Keratinocyte (primary cell): ENCODE results near the gene TNFSF8. TPM values are rescaled to one million over a fixed set of nuclear protein-coding genes. Genes with fewer than 3 reads are reported as not detected.

Experiments
- DNase-seq: peaks from one replicate; pipeline ENCODE4 v3.0.0-alpha.2; 2011; ENCODE audit warnings: low read depth, missing footprints, low spot score
- FAIRE-seq: peaks from 2 replicates; lab custom pipeline; 2011; peaks lifted over from hg19 to GRCh38; lab: Jason Lieb, UNC
- H2AFZ ChIP-seq: 2 replicates; pipeline ENCODE4 v1.6.0; 2012; ENCODE audit warnings: low read length, control low read depth, inconsistent platforms; ENCODE audit not compliant: control insufficient read depth
- H3K27ac ChIP-seq: 2 replicates; pipeline ENCODE4 v1.5.1; 2011; ENCODE audit warnings: low read length; ENCODE audit not compliant: control insufficient read depth, insufficient read depth
- H3K27me3 ChIP-seq: 3 replicates; pipeline ENCODE4 v1.6.0; 2011; ENCODE audit warnings: low read length; ENCODE audit not compliant: control insufficient read depth, insufficient read depth; ENCODE audit errors: extremely low read depth
- H3K36me3 ChIP-seq, 2 experiments: 2 replicates in 1 of 2; 3 replicates in 1 of 2; pipeline ENCODE4 v1.5.1; 2011; ENCODE audit warnings: low read length in 2 of 2, mild to moderate bottlenecking in 1 of 2; ENCODE audit not compliant: control insufficient read depth in 2 of 2, insufficient read depth in 2 of 2; ENCODE audit errors: extremely low read depth in 1 of 2
- H3K4me1 ChIP-seq: 3 replicates; pipeline ENCODE4 v1.5.1; 2011; ENCODE audit warnings: low read length; ENCODE audit not compliant: control insufficient read depth, insufficient read depth; ENCODE audit errors: extremely low read depth
- H3K4me2 ChIP-seq: 3 replicates; pipeline ENCODE4 v1.6.0; 2011; ENCODE audit warnings: low read depth, low read length; ENCODE audit not compliant: control insufficient read depth, insufficient read depth; ENCODE audit errors: extremely low read depth
- H3K4me3 ChIP-seq, 3 experiments: fragments of 200-600 bp in 1 of 3; sonication (generic) in 1 of 3; 2 replicates in 2 of 3; 3 replicates in 1 of 3; pipeline ENCODE4 v1.5.1; 2011 to 2016; ENCODE audit warnings: low read length in 3 of 3, mild to moderate bottlenecking in 3 of 3, control low read depth in 2 of 3, inconsistent platforms in 1 of 3, low read depth in 1 of 3, mixed read lengths in 1 of 3, mixed run types in 1 of 3, moderate library complexity in 1 of 3; ENCODE audit not compliant: control insufficient read depth in 2 of 3, insufficient read depth in 2 of 3; ENCODE audit errors: extremely low read depth in 1 of 3
- H3K79me2 ChIP-seq: 2 replicates; pipeline ENCODE4 v1.6.0; 2012; ENCODE audit warnings: low read length; ENCODE audit not compliant: control insufficient read depth, insufficient read depth
- H3K9ac ChIP-seq: 3 replicates; pipeline ENCODE4 v1.6.0; 2011; ENCODE audit warnings: low read length; ENCODE audit not compliant: control insufficient read depth, insufficient read depth; ENCODE audit errors: extremely low read depth
- H3K9me1 ChIP-seq: 3 replicates; pipeline ENCODE4 v1.6.0; 2011; ENCODE audit warnings: low read length; ENCODE audit not compliant: control insufficient read depth, insufficient read depth; ENCODE audit errors: extremely low read depth
- H3K9me3 ChIP-seq: 2 replicates; pipeline ENCODE4 v1.5.1; 2012; ENCODE audit warnings: low read depth, low read length; ENCODE audit not compliant: control insufficient read depth
- H4K20me1 ChIP-seq: 3 replicates; pipeline ENCODE4 v1.6.0; 2011; ENCODE audit warnings: low read length; ENCODE audit not compliant: control insufficient read depth, insufficient read depth; ENCODE audit errors: extremely low read depth
- CTCF ChIP-seq, 3 experiments: IDR thresholded peaks in 1 of 3; conservative IDR thresholded peaks in 1 of 3; optimal IDR thresholded peaks in 1 of 3; 2 replicates in 2 of 3; 3 replicates in 1 of 3; pipeline versions ENCODE3 to v1.5.1; 2011; ENCODE audit warnings: low read length in 3 of 3, mild to moderate bottlenecking in 3 of 3, moderate library complexity in 2 of 3, control low read depth in 1 of 3, inconsistent platforms in 1 of 3; ENCODE audit not compliant: insufficient read depth in 2 of 3; ENCODE audit errors: extremely low read depth in 1 of 3
- EZH2 ChIP-seq: IDR thresholded peaks from one replicate; pipeline ENCODE4 v1.6.1; 2012; ENCODE audit warnings: inconsistent platforms, mild to moderate bottlenecking, low read length, moderate library complexity
- dilution Hi-C: fragments of 300-500 bp; cut with MboI; formaldehyde crosslinking; loops from one replicate; pipeline ENCODE4 v1.7.0; 2020; ENCODE audit warnings: low sequenced_read_pairs; ENCODE audit not compliant: extremely low pct_ligation_motif_present
- polyA plus RNA-seq, 5 experiments: library from polyadenylated mRNA; depleted of rRNA in 3 of 5; stranded (reverse) in 3 of 5; stranded (forward) in 1 of 5; unstranded in 1 of 5; fragments of >200 nt; gene quantifications; 1 replicate in 1 of 5; 2 replicates in 3 of 5; 3 replicates in 1 of 5; pipeline versions ENCODE4 v1.2.1 to v1.2.3, GENCODE V29; 2011 to 2012; ENCODE audit warnings: missing spikeins in 2 of 5, low read depth in 1 of 5, low replicate concordance in 1 of 5

TNFSF8 gene
- polyA plus RNA-seq, 1 donor (not counting 4 experiments of a cell fraction or from before 2014, with no cell fraction given), result not detected

- H3K4me1 ChIP-seq, result peaks cover 2% of the 10 kb centered on the region
- H3K4me3 ChIP-seq, result no peak overlapping the region
- H3K4me2 ChIP-seq, result no peak overlapping the region
- dilution Hi-C loops, result no loop called here
- no peaks in the 10 kb centered on the region for H4K20me1 ChIP-seq
- no peak overlapping the region for H2AFZ ChIP-seq
- TF ChIP-seq EZH2 (no peak), CTCF (optimal IDR thresholded peaks at IDR 0.05 in 1 of 3, IDR thresholded peaks at IDR 0.05 in 1 of 3, conservative IDR thresholded peaks at IDR 0.05 in 1 of 3; ENCODE audit: extremely low read depth in 1 of 3, insufficient read depth in 2 of 3, low read length in 3 of 3) (no peak)
- H3K9ac ChIP-seq, result no peak overlapping the region
- H3K27me3 ChIP-seq, result no peaks in the 10 kb centered on the region
- no peaks in the 10 kb centered on the region for H3K9me1 ChIP-seq
- DNase-seq (no peak), FAIRE-seq (no peak)
- no peaks in the 10 kb centered on the region for H3K36me3 ChIP-seq
- no peak overlapping the region for H3K27ac ChIP-seq
- no peaks in the 10 kb centered on the region for H3K9me3 ChIP-seq
- H3K79me2 ChIP-seq, result no peaks in the 10 kb centered on the region
Observed at GRCh38 chr9:114861922-114862605, 68.3 kb downstream of the TNFSF8 start.

- TF ChIP-seq CTCF (optimal IDR thresholded peaks at IDR 0.05 in 1 of 3, IDR thresholded peaks at IDR 0.05 in 1 of 3, conservative IDR thresholded peaks at IDR 0.05 in 1 of 3; ENCODE audit: extremely low read depth in 1 of 3, insufficient read depth in 2 of 3, low read length in 3 of 3), result no peak
- no peak for TF ChIP-seq EZH2
- Histone ChIP-seq H3K4me2 (no peak overlapping the region), H2AFZ (no peak overlapping the region), H4K20me1 (no peaks in the 10 kb centered on the region), H3K9me1 (no peaks in the 10 kb centered on the region), H3K4me3 (no peak overlapping the region), H3K27ac (no peak overlapping the region), H3K9me3 (no peaks in the 10 kb centered on the region), H3K9ac (no peak overlapping the region), H3K4me1 (peaks cover 7% of the 10 kb centered on the region), H3K36me3 (no peaks in the 10 kb centered on the region), H3K79me2 (no peaks in the 10 kb centered on the region), H3K27me3 (no peaks in the 10 kb centered on the region)
- dilution Hi-C loops, result no loop called here
- DNase-seq, result no peak
- no peak for FAIRE-seq
Observed at GRCh38 chr9:114861273-114861672, 69.1 kb downstream of the TNFSF8 start.
